Measurements from ENCODE around the gene SLC26A11. TPM values are rescaled to one million over a fixed set of nuclear protein-coding genes. Genes with fewer than 3 reads are reported as not detected.

SLC26A11 gene
- total RNA-seq, 1 experiment from 2014 or later = 26.5 TPM

GRCh38 chr17:80262775-80263244, 42.6 kb downstream of the SLC26A11 start:
- Histone ChIP-seq H2BK120ac (ENCODE audit: low read depth, low read length, poor library complexity, severe bottlenecking) (no peak overlapping the region), H3K23ac (ENCODE audit: insufficient read length, low read depth, low read length) (no peak overlapping the region), H3T11ph (ENCODE audit: low read length) (no peak overlapping the region), H2BK20ac (ENCODE audit: low read depth, low read length, poor library complexity, severe bottlenecking) (no peak overlapping the region), H4K20me1 (ENCODE audit: control insufficient read depth, insufficient read depth, insufficient read length) (no peaks in the 10 kb centered on the region), H3K9ac (ENCODE audit: extremely low read depth, insufficient read length, low read length) (no peak overlapping the region), H3K4me1 (ENCODE audit: insufficient read depth, low read length) (peaks cover 9% of the 10 kb centered on the region; the same call in 1 of the 2 replicates), H4K5ac (ENCODE audit: insufficient read length, low read depth, low read length) (no peak overlapping the region), H2BK12ac (ENCODE audit: insufficient read length, low read depth, low read length) (no peak overlapping the region), H3K4ac (ENCODE audit: low read depth, low read length) (no peak overlapping the region), H3K18ac (ENCODE audit: insufficient read length, low read depth, low read length) (no peak overlapping the region), H2BK15ac (ENCODE audit: low read depth, low read length) (no peak overlapping the region), H3K79me2 (ENCODE audit: insufficient read depth, low read length) (no peaks in the 10 kb centered on the region), H3K14ac (ENCODE audit: insufficient read depth, low read length) (peak overlapping the region; percentile 34; the same call in 1 of the 2 replicates), H4K8ac (replicated peaks; ENCODE audit: insufficient read length, low read depth, low read length) (no peak overlapping the region), H3K27me3 (ENCODE audit: insufficient read depth, low read length) (no peaks in the 10 kb centered on the region), H3K27ac (ENCODE audit: insufficient read length, low read depth, low read length) (no peak overlapping the region), H2AFZ (ENCODE audit: low read length) (no peak overlapping the region), H3K79me1 (ENCODE audit: insufficient read depth, low read depth, low read length, poor library complexity, severe bottlenecking) (no peaks in the 10 kb centered on the region), H4K91ac (ENCODE audit: insufficient read length, low read depth, low read length) (no peak overlapping the region), H3K4me2 (ENCODE audit: insufficient read depth, insufficient read length, low read length) (no peak overlapping the region), H3K9me3 (ENCODE audit: control insufficient read depth, low read depth, low read length) (no peaks in the 10 kb centered on the region), H2BK5ac (ENCODE audit: insufficient read length, low read length) (no peak overlapping the region), H3K56ac (ENCODE audit: insufficient read length, low read depth, low read length) (no peak overlapping the region), H2AK5ac (ENCODE audit: insufficient read length, low read length) (no peak overlapping the region), H3K23me2 (ENCODE audit: insufficient read length, low read depth, low read length, poor library complexity, severe bottlenecking) (no peaks in the 10 kb centered on the region)
- H3K9me3 Mint-ChIP-seq = no peaks in the 10 kb centered on the region; a peak in 1 of 5 replicates
- H3K4me1 Mint-ChIP-seq = peaks cover 32 to 39% of the 10 kb centered on the region in 2 experiments
- H3K36me3 Mint-ChIP-seq (ENCODE audit: insufficient read depth in 1 of 3, low read depth in 3 of 3) = peaks cover 17 to 22% (median 17%) of the 10 kb centered on the region in 3 experiments
- no peak for DNase-seq
- no peaks in the 10 kb centered on the region for H3K27me3 Mint-ChIP-seq (ENCODE audit: low read depth)
- no CpG with 5 or more reads among the region's 8 CpGs for WGBS (ENCODE audit: extremely low coverage, insufficient read length, low lambda C conversion rate)
- no peak overlapping the region; a peak in 1 of 7 replicates for H3K27ac Mint-ChIP-seq
- no peak overlapping the region for H3K4me3 Mint-ChIP-seq
- no peak for TF ChIP-seq CTCF (conservative IDR thresholded peaks at IDR 0.05)
